ENCODE data around the gene NELL2.

NELL2 gene

DNA sequence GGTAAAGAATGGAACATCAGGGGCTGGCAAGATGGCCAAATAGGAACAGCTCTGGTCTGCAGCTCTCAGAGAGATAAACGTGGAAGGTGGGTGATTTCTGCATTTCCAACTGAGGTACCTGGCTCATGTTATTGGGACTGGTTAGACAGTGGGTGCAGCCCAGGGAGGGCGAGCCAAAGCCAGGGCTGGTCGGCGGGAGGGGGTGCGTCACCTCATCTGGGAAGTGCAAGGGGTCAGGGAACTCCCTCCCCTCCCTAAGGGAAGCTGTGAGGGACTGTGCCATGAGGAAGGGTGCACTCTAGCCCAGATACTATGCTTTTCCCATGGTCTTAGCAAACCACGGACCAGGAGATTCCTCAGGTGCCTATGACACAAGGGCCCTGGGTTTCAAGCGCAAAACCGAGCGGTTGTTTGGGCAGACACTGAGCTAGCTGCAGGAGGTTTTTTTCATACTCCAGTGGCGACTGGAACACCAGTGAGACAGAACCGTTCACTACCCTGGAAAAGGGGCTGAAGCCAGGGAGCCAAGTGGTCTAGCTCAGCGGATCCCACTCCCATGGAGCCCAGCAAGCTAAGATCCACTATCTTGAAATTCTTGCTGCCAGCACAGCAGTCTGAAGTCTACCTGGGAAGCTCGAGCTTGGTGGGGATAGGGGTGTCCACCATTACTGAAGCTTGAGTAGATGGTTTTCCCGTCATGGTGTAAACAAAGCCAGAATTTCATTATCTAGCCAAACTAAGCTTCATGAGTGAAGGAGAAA, 317.6 kb downstream of the NELL2 start:
- no peak for DNase-seq (ENCODE audit: insufficient read length, low spot score)
- FAIRE-seq = no peak
- no peak for TF ChIP-seq POLR2A (IDR thresholded peaks at IDR 0.05; ENCODE audit: low read depth, low read length)

DNA sequence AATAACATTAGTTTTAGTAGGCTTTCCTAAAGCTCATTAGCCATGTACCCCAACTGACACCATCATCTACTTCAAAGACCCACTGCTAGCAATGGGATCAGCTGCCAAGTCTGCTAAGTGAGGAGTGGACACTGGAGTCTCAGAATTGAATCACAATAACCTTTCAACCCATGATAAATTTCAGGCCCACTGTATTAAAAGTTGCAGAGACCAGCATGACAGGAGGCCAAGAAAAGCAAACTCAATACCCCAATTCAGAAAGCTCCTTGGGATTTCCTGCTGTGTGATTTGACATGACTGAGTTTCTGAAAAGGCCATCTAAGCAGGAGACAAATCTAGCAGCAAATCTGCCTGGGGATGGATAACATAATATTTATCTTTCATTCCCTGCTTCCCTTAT, 320.7 kb downstream of the NELL2 start:
- no peak for TF ChIP-seq POLR2A (IDR thresholded peaks at IDR 0.05; ENCODE audit: low read depth, low read length)
- FAIRE-seq (no peak), DNase-seq (ENCODE audit: insufficient read length, low spot score) (no peak)

DNA sequence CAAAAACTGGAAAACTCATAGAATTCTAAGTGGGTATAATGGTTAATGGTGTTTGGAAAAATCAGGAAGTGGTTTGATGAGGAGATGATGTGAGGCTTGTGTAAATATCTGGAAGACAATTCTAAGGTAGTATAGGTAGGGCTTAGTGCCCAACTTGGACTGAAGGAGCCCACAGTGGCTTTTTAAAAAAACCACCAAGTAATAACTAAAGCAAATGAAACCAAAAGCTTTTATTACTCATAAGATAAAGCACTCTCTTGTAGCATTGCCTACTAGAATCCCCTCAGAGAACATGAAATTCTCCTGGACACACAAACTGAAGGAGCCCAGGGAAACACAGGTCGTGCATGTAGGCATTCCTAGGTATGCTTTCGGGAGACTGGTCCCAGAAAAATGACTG, 324.5 kb downstream of the NELL2 start:
- no peak for TF ChIP-seq POLR2A (IDR thresholded peaks at IDR 0.05; ENCODE audit: low read depth, low read length)
- DNase-seq (ENCODE audit: insufficient read length, low spot score) = no peak
- no peak for FAIRE-seq

DNA sequence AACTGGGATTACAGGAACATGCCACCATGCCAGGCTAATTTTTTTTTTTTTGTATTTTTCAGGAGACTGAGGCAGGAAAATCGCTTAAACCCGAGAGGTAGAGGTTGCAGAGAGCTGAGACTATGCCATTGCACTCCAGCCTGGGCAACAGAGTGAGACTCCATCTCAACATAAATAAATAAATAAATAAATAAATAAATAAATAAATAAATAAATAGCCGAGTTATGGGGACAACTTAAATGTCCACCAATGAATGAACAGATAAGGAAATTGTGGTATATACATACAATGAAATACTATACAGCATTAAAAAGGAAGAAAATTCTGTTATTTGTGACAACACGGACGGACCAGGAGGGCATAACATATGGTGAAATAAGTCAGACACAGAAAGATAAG, 325.7 kb downstream of the NELL2 start:
- no peak for DNase-seq (ENCODE audit: insufficient read length, low spot score)
- no peak for FAIRE-seq
- TF ChIP-seq POLR2A (IDR thresholded peaks at IDR 0.05; ENCODE audit: low read depth, low read length) = no peak

DNA sequence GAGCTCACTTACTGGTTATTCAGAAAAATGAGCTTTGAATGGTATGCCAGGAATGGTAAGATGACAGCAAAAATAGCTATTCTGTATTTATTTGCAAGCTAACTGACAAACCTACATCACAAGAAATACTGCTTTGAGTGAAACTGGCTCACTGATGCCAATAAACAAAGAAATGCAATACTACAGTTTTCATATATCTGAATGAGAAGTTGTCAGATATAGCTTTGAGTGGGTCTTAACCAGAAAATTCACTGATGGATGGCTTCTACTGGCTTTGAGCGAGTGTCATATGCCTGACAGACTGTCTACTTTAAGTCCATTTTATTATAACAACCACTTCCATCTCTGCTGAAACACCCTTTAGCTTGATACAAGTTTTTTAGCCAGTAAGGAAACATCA, 330.1 kb downstream of the NELL2 start:
- no peak for DNase-seq (ENCODE audit: insufficient read length, low spot score)
- no peak for TF ChIP-seq POLR2A (IDR thresholded peaks at IDR 0.05; ENCODE audit: low read depth, low read length)

DNA sequence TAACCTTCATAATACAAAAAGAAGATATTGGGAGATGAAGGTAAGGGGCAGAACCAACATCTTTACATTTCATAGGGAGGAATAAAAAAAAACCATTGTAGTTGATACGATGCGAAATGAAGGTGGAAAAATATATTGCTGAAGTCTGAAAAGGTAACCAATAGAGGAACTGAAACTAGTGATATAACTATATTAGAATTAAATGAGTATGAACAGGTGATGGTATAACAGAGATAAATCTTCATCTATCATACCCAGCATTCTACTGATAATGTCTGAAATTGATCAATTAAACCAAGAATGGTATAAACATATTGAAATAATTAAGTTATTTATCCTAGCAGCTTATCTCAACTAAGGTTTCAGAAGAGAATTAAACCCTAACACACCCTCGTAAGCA, 332.1 kb downstream of the NELL2 start:
- no peak for TF ChIP-seq POLR2A (IDR thresholded peaks at IDR 0.05; ENCODE audit: low read depth, low read length)
- FAIRE-seq (no peak), DNase-seq (ENCODE audit: insufficient read length, low spot score) (no peak)

More for the DNA sequence above, 330.1 kb downstream of the NELL2 start:
- FAIRE-seq = no peak

DNA sequence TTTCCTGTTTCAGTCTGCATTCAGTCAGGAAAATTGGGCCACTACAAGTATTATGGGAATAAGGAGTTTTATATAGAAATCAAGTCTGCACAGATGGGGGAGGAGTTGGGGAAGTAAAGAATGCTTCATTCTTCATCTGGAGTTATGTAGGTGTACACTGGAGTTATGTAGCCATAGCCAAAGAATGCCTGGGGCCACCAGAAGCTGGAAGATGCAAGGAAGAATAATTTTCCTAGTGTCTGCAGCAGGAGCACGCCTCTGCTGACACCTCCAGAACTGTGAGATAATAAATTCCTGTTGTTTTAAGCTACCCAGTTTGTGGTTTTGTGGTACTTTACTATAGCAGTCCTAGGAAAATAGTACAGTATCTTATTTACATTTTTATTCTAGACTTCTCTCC, 333.4 kb downstream of the NELL2 start:
- no peak for DNase-seq (ENCODE audit: insufficient read length, low spot score)
- no peak for TF ChIP-seq POLR2A (IDR thresholded peaks at IDR 0.05; ENCODE audit: low read depth, low read length)
- no peak for FAIRE-seq

DNA sequence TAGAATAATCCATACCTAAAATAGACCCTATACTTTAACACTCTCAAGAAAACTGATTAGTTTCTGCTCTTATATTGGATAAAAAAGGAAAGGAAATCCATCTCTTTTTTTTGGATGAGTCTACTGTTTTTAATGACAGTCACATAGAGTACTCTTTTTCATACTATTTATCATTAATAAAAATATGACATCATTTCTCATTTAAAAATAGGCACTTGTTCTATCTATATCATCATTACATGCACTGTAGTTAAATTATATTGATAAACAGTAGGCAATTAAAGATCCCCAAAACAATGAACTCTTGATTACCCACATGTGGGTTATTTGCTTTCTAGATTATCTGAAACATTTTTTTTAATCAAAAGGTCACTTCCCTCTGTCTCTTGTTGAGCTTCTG, 338.8 kb downstream of the NELL2 start:
- TF ChIP-seq POLR2A (IDR thresholded peaks at IDR 0.05; ENCODE audit: low read depth, low read length) = no peak
- FAIRE-seq (no peak), DNase-seq (ENCODE audit: insufficient read length, low spot score) (no peak)

DNA sequence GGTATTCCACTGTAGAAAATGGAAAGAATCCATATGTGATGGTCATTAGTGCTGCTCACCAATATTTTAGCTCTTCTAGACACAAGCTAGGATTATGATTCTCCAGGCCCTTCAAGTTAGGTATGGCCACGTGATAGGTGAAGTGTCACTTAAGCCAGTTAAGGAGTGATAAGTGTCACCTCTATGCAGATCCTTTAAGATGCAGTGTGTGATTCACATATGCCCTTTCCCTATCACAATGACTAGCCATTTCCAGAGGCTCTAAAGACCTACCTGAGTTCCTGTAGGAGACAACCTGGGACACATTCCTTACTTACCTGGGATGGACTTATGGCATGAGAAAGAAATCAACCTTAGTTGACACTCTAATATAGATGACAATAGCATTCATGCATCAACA, 343.2 kb downstream of the NELL2 start:
- FAIRE-seq (no peak), DNase-seq (ENCODE audit: insufficient read length, low spot score) (no peak)
- TF ChIP-seq POLR2A (IDR thresholded peaks at IDR 0.05; ENCODE audit: low read depth, low read length) = no peak

DNA sequence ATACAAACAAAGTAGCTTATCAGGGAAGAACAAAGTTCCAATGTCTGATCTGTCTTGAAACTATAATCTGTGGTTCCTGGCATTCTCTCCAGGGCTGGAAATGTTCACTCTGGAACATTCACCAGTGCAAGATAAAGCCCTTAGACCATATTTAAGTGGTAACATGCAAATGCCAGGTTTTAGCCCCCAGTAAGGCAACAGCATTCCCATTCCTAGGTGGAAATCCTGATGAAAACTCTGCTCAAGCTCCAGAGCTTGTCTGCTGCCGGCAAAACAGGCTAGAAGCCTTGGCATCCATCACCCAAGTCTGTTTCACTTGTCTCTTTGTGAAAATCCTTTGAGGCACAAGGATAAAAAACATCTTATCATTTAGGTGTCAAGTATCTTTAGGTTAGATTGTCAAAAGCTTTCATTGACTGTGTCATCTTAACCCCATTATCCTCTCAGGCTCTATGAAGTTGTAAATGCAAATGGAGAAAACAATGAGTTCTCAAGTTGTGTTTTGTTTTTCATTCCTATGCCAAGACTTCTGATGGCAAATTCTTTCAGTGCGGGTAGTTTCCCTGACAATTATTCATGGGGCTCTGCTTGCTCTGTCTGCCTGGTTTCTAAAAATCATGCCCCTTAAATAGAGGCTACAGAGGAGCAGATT, 344.7 kb downstream of the NELL2 start:
- TF ChIP-seq POLR2A (IDR thresholded peaks at IDR 0.05; ENCODE audit: low read depth, low read length) = no peak
- FAIRE-seq (no peak), DNase-seq (ENCODE audit: insufficient read length, low spot score) (no peak)

DNA sequence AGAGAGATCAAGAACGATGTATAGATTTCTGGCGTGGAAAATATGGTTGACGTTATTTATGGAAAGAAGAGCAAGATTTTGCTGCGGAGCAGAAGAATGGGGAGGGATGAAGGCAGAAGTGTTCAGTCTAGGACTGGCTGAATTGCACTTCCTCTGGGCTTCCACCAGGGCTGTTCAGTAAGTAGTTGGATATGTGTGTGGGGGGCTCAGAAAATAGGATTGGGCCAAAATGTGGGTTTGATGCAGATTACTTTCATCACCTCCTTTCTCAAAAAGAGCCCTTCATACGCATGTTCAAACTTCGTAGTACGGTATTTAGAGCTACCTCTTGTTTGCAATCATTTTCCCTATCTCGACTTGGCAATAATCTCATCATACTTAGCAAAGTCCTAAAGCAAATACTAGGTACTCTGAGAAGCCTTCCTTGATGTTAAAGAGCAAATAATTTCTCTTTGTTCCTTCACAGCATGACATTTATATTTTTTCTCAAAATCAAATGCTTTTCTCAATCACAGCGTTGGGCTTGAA, 349.4 kb downstream of the NELL2 start:
- DNase-seq (ENCODE audit: insufficient read length, low spot score) (no peak), FAIRE-seq (no peak)
- TF ChIP-seq POLR2A (IDR thresholded peaks at IDR 0.05; ENCODE audit: low read depth, low read length) = no peak

DNA sequence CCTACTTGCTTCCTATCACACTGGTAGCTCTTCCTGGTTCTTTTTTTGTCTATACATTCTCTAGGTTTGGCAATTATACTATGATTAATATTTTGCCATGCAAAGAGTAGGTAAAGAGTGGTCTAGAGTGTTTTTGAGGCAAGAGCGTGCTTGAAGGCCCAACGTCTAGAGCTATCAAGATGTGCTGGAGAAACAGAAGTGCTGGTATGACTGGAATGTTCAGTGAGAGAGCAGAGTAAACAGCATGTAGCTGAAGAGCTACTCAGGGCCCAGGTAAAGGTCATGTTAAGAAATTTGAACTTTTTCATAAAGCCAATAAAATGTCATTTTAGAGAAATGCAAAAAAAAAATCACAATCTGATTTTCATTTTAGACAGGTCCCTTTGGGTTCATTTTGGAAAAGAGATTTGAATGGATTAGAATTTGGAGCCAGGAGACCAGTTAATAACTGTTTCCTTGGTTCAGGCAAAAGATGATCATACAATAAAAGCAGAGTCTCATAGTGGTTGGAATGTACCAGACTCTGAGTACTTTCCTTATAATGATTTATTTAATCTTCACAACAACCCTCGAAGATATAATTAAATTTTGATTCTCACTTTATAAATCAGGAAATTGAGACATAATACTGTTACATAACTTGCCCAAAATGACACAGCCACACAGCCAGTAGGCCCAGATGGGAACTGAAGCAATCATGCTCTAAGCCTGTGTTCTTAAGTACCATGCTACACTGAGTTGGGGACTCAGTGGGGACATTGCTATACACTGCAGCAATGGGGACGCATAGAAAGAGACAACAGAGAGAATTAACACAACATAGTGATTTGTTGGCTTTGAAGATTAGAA, 350.1 kb downstream of the NELL2 start:
- FAIRE-seq (no peak), DNase-seq (ENCODE audit: insufficient read length, low spot score) (no peak)
- no peak for TF ChIP-seq POLR2A (IDR thresholded peaks at IDR 0.05; ENCODE audit: low read depth, low read length)

DNA sequence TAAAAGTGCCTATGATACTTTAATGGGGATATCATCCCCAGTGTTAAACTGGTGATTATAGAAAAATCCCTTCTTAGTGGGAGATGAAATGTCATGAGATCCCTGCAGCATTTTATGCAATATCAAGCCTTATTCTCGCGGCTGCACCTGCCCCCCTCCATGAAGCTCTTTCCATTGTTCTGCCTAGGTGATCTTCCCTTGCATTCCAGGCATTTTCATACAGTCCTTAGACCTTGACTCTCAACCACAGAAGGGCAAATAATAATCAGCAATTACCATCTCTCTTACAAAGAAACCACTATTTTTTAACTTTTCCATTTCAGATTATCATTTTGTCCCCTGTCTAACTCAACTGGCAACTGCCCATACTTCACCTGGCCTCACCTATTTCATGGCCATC, 352.3 kb downstream of the NELL2 start:
- DNase-seq (ENCODE audit: insufficient read length, low spot score) = no peak
- no peak for FAIRE-seq
- no peak for TF ChIP-seq POLR2A (IDR thresholded peaks at IDR 0.05; ENCODE audit: low read depth, low read length)

DNA sequence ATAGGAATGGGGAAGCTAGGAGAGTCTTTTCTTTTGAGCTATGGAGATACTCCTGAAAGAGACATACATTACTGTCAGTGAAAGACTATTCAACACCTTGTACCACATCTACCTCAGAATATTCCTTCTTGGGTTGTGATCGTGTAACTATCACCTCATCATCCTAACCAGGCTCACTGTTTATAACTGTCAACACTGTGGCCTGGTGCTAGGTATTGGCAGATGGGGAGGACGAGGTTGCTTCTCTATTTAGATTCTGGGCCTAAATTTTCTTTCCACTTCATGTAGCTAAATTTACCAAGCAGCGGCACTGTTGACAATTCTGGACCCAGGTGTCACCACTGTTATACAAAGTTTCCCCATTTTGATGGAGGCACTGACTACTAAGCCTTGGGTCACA, 354.4 kb downstream of the NELL2 start:
- FAIRE-seq (no peak), DNase-seq (ENCODE audit: insufficient read length, low spot score) (no peak)
- TF ChIP-seq POLR2A (IDR thresholded peaks at IDR 0.05; ENCODE audit: low read depth, low read length) = no peak
